Suprapubic skin (tissue), 4 donors: ENCODE results near the gene AMMECR1L. TPM values are rescaled to one million over a fixed set of nuclear protein-coding genes. Genes with fewer than 3 reads are reported as not detected.

Source experiments
- DNase-seq, 2 donors: peaks; one replicate each; pipeline ENCODE4 v3.0.0-alpha.2; 2019; ENCODE audit warnings: low spot score in 2 of 2
- H3K27ac ChIP-seq: fragments of 200-600 bp; sonication (generic); one replicate; pipeline ENCODE4 v1.5.1; 2019
- H3K27me3 ChIP-seq: fragments of 200-600 bp; sonication (generic); one replicate; pipeline ENCODE4 v1.5.1; 2019
- H3K36me3 ChIP-seq: fragments of 200-600 bp; sonication (generic); one replicate; pipeline ENCODE4 v1.5.1; 2019
- H3K4me1 ChIP-seq: fragments of 200-600 bp; sonication (generic); one replicate; pipeline ENCODE4 v1.5.1; 2019
- H3K4me3 ChIP-seq: fragments of 200-600 bp; sonication (generic); one replicate; pipeline ENCODE4 v1.5.1; 2019; ENCODE audit warnings: mild to moderate bottlenecking
- H3K9me3 ChIP-seq: fragments of 200-600 bp; sonication (generic); one replicate; pipeline ENCODE4 v1.5.1; 2019
- CTCF ChIP-seq, 2 donors: fragments of 200-600 bp in 1 of 2; fragments of 450-650 bp in 1 of 2; sonication (generic) in 1 of 2; IDR thresholded peaks; one replicate each; pipeline ENCODE4 v1.5.1; 2016 to 2019; ENCODE audit warnings: antibody characterized with exemption in 2 of 2, mild to moderate bottlenecking in 1 of 2, moderate library complexity in 1 of 2
- EP300 ChIP-seq: sonication (generic); formaldehyde crosslinking; IDR thresholded peaks from one replicate; pipeline ENCODE4 v1.6.1; 2017; ENCODE audit warnings: antibody characterized with exemption
- POLR2A ChIP-seq, 2 donors: fragments of 450-650 bp; IDR thresholded peaks; one replicate each; pipeline ENCODE4 v1.6.1; 2017; ENCODE audit warnings: antibody characterized with exemption in 2 of 2, mild to moderate bottlenecking in 2 of 2, moderate library complexity in 2 of 2
- POLR2AphosphoS5 ChIP-seq, 3 donors: sonication (generic); formaldehyde crosslinking; IDR thresholded peaks; one replicate each; pipeline ENCODE4 v1.6.1; 2017; ENCODE audit warnings: antibody characterized with exemption in 3 of 3
- WGBS: methylation state at CpG from one replicate; pipeline ENCODE4 v1.1.5; 2018; 5-methylcytosine and 5-hydroxymethylcytosine counted together
- total RNA-seq, 4 donors: library from RNA; depleted of rRNA; stranded (reverse); fragments of >200 nt; gene quantifications; one replicate each; pipeline ENCODE4 v1.1.0, GENCODE V29; 2016

AMMECR1L gene
- total RNA-seq, 4 donors from 2014 or later, result 13.9 to 18.9 (median 16.1) TPM

GRCh38 chr2:127873707-127874303 lies 12.0 kb downstream of the AMMECR1L start:
- Histone ChIP-seq H3K36me3 (peaks cover 53% of the 10 kb centered on the region), H3K27ac (no peak overlapping the region), H3K4me1 (peaks cover 9% of the 10 kb centered on the region), H3K4me3 (no peak overlapping the region), H3K9me3 (no peaks in the 10 kb centered on the region), H3K27me3 (no peaks in the 10 kb centered on the region)
- DNase-seq, result no peak
- WGBS, result 82% methylated on average over 14 of the region's 14 CpGs
- TF ChIP-seq POLR2A (IDR thresholded peaks at IDR 0.05), result no peak

- Histone ChIP-seq H3K27ac (no peak overlapping the region), H3K27me3 (no peaks in the 10 kb centered on the region), H3K36me3 (peaks cover 66% of the 10 kb centered on the region), H3K4me1 (peaks cover 9% of the 10 kb centered on the region), H3K4me3 (no peak overlapping the region), H3K9me3 (no peaks in the 10 kb centered on the region)
- no peak for TF ChIP-seq POLR2A (IDR thresholded peaks at IDR 0.05)
- no peak for DNase-seq
Observed at GRCh38 chr2:127872354-127872753, 13.4 kb downstream of the AMMECR1L start.

- TF ChIP-seq CTCF (IDR thresholded peaks at IDR 0.05) (no peak), EP300 (no peak), POLR2AphosphoS5 (IDR thresholded peaks at IDR 0.05) (no peak), POLR2A (IDR thresholded peaks at IDR 0.05) (no peak)
- peaks cover 78% of the 10 kb centered on the region for H3K36me3 ChIP-seq
Observed at GRCh38 chr2:127865926-127866325, 19.8 kb downstream of the AMMECR1L start.

GRCh38 chr2:127864877-127865276 lies 20.9 kb downstream of the AMMECR1L start:
- Histone ChIP-seq H3K36me3 (peaks cover 68% of the 10 kb centered on the region), H3K4me1 (peaks cover 1% of the 10 kb centered on the region), H3K27me3 (no peaks in the 10 kb centered on the region), H3K4me3 (no peak overlapping the region), H3K27ac (no peak overlapping the region), H3K9me3 (no peaks in the 10 kb centered on the region)
- 82% methylated on average over 11 of the region's 11 CpGs for WGBS
- TF ChIP-seq POLR2AphosphoS5 (IDR thresholded peaks at IDR 0.05) (no peak), CTCF (IDR thresholded peaks at IDR 0.05) (no peak), EP300 (no peak), POLR2A (IDR thresholded peaks at IDR 0.05) (no peak)
- DNase-seq, result no peak

More at GRCh38 chr2:127865926-127866325, 19.8 kb downstream of the AMMECR1L start:
- Histone ChIP-seq H3K27me3 (no peaks in the 10 kb centered on the region), H3K27ac (no peak overlapping the region), H3K4me3 (no peak overlapping the region), H3K4me1 (no peaks in the 10 kb centered on the region), H3K9me3 (no peaks in the 10 kb centered on the region)
- DNase-seq, result no peak

DNA sequence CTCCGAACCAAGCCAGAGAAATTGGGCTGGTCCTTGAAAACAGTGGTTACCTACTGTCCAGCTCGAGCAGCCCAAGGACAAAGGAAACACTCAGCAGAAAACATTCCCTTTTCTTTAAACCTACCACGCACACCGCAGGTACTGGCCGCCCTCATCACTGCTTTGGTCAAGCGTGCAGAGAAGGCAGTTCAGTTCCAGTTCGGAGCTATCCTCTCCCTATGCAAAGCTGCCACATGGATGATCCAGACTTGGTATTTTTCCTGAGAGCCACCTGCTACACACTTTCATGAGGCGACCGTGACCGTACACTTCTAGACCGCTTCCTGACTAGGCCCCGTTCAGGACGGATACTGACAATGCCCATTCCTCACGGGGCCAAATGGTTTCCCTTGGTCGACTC lies 23.5 kb downstream of the AMMECR1L start:
- TF ChIP-seq POLR2A (IDR thresholded peaks at IDR 0.05) (no peak), CTCF (IDR thresholded peaks at IDR 0.05) (no peak), EP300 (no peak), POLR2AphosphoS5 (IDR thresholded peaks at IDR 0.05) (no peak)
- peaks cover 43% of the 10 kb centered on the region for H3K36me3 ChIP-seq
- WGBS, result 93% methylated on average over 15 of the region's 15 CpGs

DNA sequence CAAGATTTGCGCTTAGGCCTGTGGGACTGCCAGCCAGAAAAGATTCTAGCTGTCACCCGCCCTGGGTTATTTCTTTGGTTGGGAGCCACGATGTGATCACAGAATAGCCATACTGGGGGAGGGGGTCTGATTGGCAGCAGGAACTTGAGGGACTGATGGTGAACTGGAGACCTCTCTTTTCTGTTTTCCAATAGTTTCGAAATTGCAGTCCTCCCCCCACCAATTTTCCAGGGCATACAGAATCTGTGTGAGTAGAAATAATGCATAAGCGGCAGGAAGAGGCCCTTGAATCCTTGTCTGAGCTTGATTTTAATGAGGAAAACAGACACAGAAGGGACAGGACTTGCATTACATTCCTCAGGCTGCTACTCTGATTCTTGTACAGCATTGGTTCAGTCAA lies 25.6 kb downstream of the AMMECR1L start:
- WGBS, result 34% methylated on average over 5 of the region's 5 CpGs
- Histone ChIP-seq H3K9me3 (no peaks in the 10 kb centered on the region), H3K27ac (no peak overlapping the region), H3K4me3 (no peak overlapping the region), H3K4me1 (peaks cover 31% of the 10 kb centered on the region), H3K27me3 (no peaks in the 10 kb centered on the region), H3K36me3 (peaks cover 22% of the 10 kb centered on the region)
- DNase-seq, result no peak
- TF ChIP-seq POLR2AphosphoS5 (IDR thresholded peaks at IDR 0.05) (no peak), POLR2A (IDR thresholded peaks at IDR 0.05) (no peak), EP300 (no peak), CTCF (IDR thresholded peaks at IDR 0.05) (no peak)

More for the DNA sequence above, 23.5 kb downstream of the AMMECR1L start:
- Histone ChIP-seq H3K27ac (no peak overlapping the region), H3K9me3 (no peaks in the 10 kb centered on the region), H3K4me1 (peaks cover 14% of the 10 kb centered on the region), H3K27me3 (no peaks in the 10 kb centered on the region), H3K4me3 (no peak overlapping the region)
- DNase-seq, result no peak
